WTC11 (cell line): ENCODE results near the gene NT5DC1. TPM values are rescaled to one million over a fixed set of nuclear protein-coding genes. Genes with fewer than 3 reads are reported as not detected.

Experiments
- ATAC-seq: fragments of 200-7000 bp; cut with Tn5 transposase; 2 replicates; pipeline ENCODE4 v1.10.0; 2021; ENCODE audit warnings: mild to moderate bottlenecking, moderate library complexity
- CTCF ChIA-PET: fragments of 300-600 bp; sonication (Branson Sonifier 250); formaldehyde crosslinking; loops from one replicate; lab custom pipeline; 2021; ENCODE audit warnings: antibody characterized with exemption; lab: Charles Lee
- POLR2A ChIA-PET: fragments of 350-600 bp; sonication (Branson Sonifier 250); formaldehyde crosslinking; loops from one replicate; lab custom pipeline; 2021; ENCODE audit warnings: antibody characterized with exemption; lab: Charles Lee
- DNase-seq: peaks from one replicate; pipeline ENCODE4 v3.0.0; 2021; ENCODE audit warnings: low spot score
- H3K27ac Mint-ChIP-seq: 2 replicates; pipeline ENCODE4 v1.8.0; 2021; ENCODE audit warnings: mixed read lengths
- H3K27me3 Mint-ChIP-seq: 2 replicates; pipeline ENCODE4 v1.8.0; 2021; ENCODE audit warnings: low read depth, mild to moderate bottlenecking, moderate library complexity, mixed read lengths
- H3K36me3 Mint-ChIP-seq: 2 replicates; pipeline ENCODE4 v1.8.0; 2021; ENCODE audit warnings: mixed read lengths
- H3K4me1 Mint-ChIP-seq: 2 replicates; pipeline ENCODE4 v1.8.0; 2022; ENCODE audit warnings: mixed read lengths
- H3K4me3 Mint-ChIP-seq: 2 replicates; pipeline ENCODE4 v1.8.0; 2021; ENCODE audit warnings: mild to moderate bottlenecking, moderate library complexity, mixed read lengths
- H3K9me3 Mint-ChIP-seq: 2 replicates; pipeline ENCODE4 v1.8.0; 2021; ENCODE audit warnings: mixed read lengths
- ATF1 ChIP-seq: sonication (generic); formaldehyde crosslinking; IDR thresholded peaks from 2 replicates; pipeline ENCODE4 v1.8.1; 2023; ENCODE audit warnings: mild to moderate bottlenecking, moderate library complexity, missing genetic modification reagents
- ESRRA ChIP-seq: sonication (generic); formaldehyde crosslinking; IDR thresholded peaks from 2 replicates; pipeline ENCODE4 v1.8.1; 2022; ENCODE audit warnings: mild to moderate bottlenecking, missing genetic modification reagents, borderline replicate concordance
- FOXK1 ChIP-seq: sonication (generic); formaldehyde crosslinking; IDR thresholded peaks from 2 replicates; pipeline ENCODE4 v1.8.0; 2022; ENCODE audit warnings: mild to moderate bottlenecking, moderate library complexity, missing genetic modification reagents
- GRHL2 ChIP-seq: fragments of 250-450 bp; sonication (Bioruptor Pico); IDR thresholded peaks from 2 replicates; pipeline ENCODE4 v1.8.0; 2022; ENCODE audit warnings: mild to moderate bottlenecking, moderate library complexity; ENCODE audit not compliant: insufficient replicate concordance, severe bottlenecking
- KAT7 ChIP-seq: sonication (generic); formaldehyde crosslinking; IDR thresholded peaks from 2 replicates; pipeline ENCODE4 v1.8.1; 2023; ENCODE audit warnings: missing genetic modification reagents, mild to moderate bottlenecking, borderline replicate concordance
- ZBTB21 ChIP-seq: sonication (generic); formaldehyde crosslinking; IDR thresholded peaks from 2 replicates; pipeline ENCODE4 v1.8.1; 2023; ENCODE audit warnings: mild to moderate bottlenecking, missing genetic modification reagents, borderline replicate concordance
- ZNF121 ChIP-seq: sonication (generic); formaldehyde crosslinking; IDR thresholded peaks from 2 replicates; pipeline ENCODE4 v1.8.0; 2023; ENCODE audit warnings: missing genetic modification reagents
- total RNA-seq: library from RNA; stranded (reverse); gene quantifications from 3 replicates; pipeline ENCODE4 v1.2.3, GENCODE V29; 2021
- TF ChIP-seq, protein P1 (sequence below): sonication (generic); formaldehyde crosslinking; IDR thresholded peaks from 2 replicates; pipeline ENCODE4 v1.8.0; 2022; ENCODE audit warnings: mild to moderate bottlenecking, missing genetic modification reagents
- TF ChIP-seq, protein P2 (sequence below): fragments of 200-600 bp; IDR thresholded peaks from 2 replicates; pipeline ENCODE4 v1.8.0; 2022; ENCODE audit warnings: antibody characterized with exemption
- TF ChIP-seq, protein P3 (sequence below): fragments of 250-450 bp; sonication (Bioruptor Pico); IDR thresholded peaks from 2 replicates; pipeline ENCODE4 v1.9.0; 2021; ENCODE audit warnings: mild to moderate bottlenecking
- TF ChIP-seq, protein P4 (sequence below): sonication (generic); formaldehyde crosslinking; IDR thresholded peaks from 2 replicates; pipeline ENCODE4 v1.8.1; 2022; ENCODE audit warnings: low read depth, mild to moderate bottlenecking, moderate library complexity, missing genetic modification reagents, borderline replicate concordance
- TF ChIP-seq, protein P5 (sequence below): sonication (generic); formaldehyde crosslinking; conservative IDR thresholded peaks from 2 replicates; pipeline ENCODE4 v1.8.1; 2022; ENCODE audit warnings: mild to moderate bottlenecking, missing genetic modification reagents
- TF ChIP-seq, protein P6 (sequence below): sonication (generic); formaldehyde crosslinking; IDR thresholded peaks from 2 replicates; pipeline ENCODE4 v1.8.1; 2023; ENCODE audit warnings: mild to moderate bottlenecking, missing genetic modification reagents, moderate library complexity
- TF ChIP-seq, protein P7 (sequence below): sonication (generic); formaldehyde crosslinking; IDR thresholded peaks from 2 replicates; pipeline ENCODE4 v1.8.0; 2022; ENCODE audit warnings: mild to moderate bottlenecking, missing genetic modification reagents
- TF ChIP-seq, protein P8 (sequence below): sonication (generic); formaldehyde crosslinking; IDR thresholded peaks from 2 replicates; pipeline ENCODE4 v1.8.0; 2023; ENCODE audit warnings: mild to moderate bottlenecking, missing genetic modification reagents
- TF ChIP-seq, protein P9 (sequence below): sonication (generic); formaldehyde crosslinking; IDR thresholded peaks from 2 replicates; pipeline ENCODE4 v1.8.1; 2022; ENCODE audit warnings: mild to moderate bottlenecking, missing genetic modification reagents, moderate library complexity, borderline replicate concordance
- TF ChIP-seq, protein P10 (sequence below): sonication (generic); formaldehyde crosslinking; IDR thresholded peaks from 2 replicates; pipeline ENCODE4 v1.8.1; 2023; ENCODE audit warnings: mild to moderate bottlenecking, missing genetic modification reagents
- TF ChIP-seq, protein P11 (sequence below): sonication (generic); formaldehyde crosslinking; IDR thresholded peaks from 2 replicates; pipeline ENCODE4 v1.8.1; 2023; ENCODE audit warnings: mild to moderate bottlenecking, missing genetic modification reagents

Gene NT5DC1
- total RNA-seq, 1 experiment from 2014 or later, result 67.9 TPM

DNA sequence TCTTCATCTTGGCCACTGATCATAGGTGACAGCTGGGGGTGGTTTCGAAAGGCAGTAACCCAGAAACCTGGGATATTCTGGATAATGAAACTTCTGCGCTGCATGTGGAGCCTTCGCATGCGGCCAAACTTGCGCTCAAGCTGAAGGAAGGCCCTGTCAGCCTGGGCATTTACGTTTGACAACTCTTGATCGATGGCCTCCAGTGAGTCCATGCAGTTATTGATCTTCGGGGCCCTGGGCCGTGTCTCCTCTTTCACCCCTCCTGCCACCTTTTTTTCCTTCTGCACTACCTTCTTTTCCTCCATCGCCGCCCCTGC lies 152.5 kb downstream of the NT5DC1 start (continued):
- TF ChIP-seq, protein P1, sequence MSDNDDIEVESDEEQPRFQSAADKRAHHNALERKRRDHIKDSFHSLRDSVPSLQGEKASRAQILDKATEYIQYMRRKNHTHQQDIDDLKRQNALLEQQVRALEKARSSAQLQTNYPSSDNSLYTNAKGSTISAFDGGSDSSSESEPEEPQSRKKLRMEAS (CRISPR knock-in tag), result no peak
- no peak for TF ChIP-seq ZNF121 (CRISPR knock-in tag)

DNA sequence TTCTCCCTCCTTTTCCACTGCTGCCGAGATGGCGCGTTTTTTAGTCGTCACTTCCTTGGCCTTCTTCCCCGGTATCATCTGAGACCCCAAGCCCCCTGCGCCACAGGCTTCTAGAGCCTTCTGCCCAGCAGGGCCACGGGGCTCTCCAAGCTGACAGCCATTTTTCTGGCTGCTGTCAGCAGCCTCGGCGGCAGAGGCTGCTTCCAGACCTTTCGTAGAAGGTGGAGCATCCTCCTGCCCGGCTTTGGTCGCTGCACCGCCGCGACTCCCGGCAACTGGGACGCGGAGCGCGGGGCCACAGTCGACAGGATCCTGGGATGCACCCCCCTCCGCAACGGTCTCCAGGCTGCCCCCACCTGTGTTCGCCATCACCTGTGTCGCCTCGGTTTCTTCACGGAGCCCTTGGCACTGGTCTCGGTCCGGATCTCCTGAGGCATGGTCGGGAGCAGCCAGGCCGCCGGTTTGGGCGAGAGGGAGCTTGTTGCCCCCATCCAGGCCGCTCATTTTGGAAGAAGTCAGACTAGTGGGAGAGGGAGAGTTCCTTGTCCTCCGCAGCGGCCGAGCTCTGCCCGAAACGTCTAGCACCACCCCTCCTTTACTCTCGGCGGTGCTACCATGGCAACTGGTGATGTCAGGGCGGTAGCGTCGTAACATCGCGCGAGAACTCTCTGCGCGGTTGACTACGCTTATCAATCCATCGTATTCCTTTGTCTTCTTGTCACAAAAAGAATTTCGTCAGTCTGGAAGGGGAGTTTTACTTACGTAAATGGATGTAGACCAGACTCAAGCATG lies 153.0 kb downstream of the NT5DC1 start, which contains the start of gene TSPYL4:
TSS of gene TSPYL4 (minus strand) at position 571 of the 792 bp plus-strand sequence. CDS start at position 504, 67 bp downstream.
- H3K36me3 Mint-ChIP-seq, result peaks cover 3% of the 10 kb centered on the region; the same call in 1 of the 2 replicates
- ATAC-seq, result peak; percentile 95
- no peaks in the 10 kb centered on the region for H3K9me3 Mint-ChIP-seq
- no peak within 1 kb of the TSS for H3K4me3 Mint-ChIP-seq
- ChIA-PET CTCF (interaction anchor here (0.6 to 1.6 kb wide), 4 partner anchors 15 to 307 kb away, joined by 3 to 6 read pairs (median 4); no protein-coding TSS in a partner anchor), POLR2A (interaction anchor here (0.7 to 1.5 kb wide), 7 partner anchors 15 to 318 kb away, joined by 3 to 9 read pairs (median 3); partner anchors contain the start of genes RWDD1 and TSPYL1)
- peaks cover 27% of the 10 kb centered on the region; the same call in 1 of the 2 replicates for H3K4me1 Mint-ChIP-seq
- no peak within 1 kb of the TSS for H3K27ac Mint-ChIP-seq
- DNase-seq, result peak; percentile 91
- H3K27me3 Mint-ChIP-seq, result no peaks in the 10 kb centered on the region
- TF ChIP-seq ESRRA (CRISPR knock-in tag) (no peak), KAT7 (CRISPR knock-in tag) (0 out of 2 replicates have a peak, but pooled peaks have one; percentile 56), ATF1 (CRISPR knock-in tag) (no peak), FOXK1 (peak; percentile 41; the same call in 1 of the 2 replicates), ZNF121 (CRISPR knock-in tag) (no peak), GRHL2 (no peak), ZBTB21 (CRISPR knock-in tag) (no peak)
- TF ChIP-seq, protein P2, sequence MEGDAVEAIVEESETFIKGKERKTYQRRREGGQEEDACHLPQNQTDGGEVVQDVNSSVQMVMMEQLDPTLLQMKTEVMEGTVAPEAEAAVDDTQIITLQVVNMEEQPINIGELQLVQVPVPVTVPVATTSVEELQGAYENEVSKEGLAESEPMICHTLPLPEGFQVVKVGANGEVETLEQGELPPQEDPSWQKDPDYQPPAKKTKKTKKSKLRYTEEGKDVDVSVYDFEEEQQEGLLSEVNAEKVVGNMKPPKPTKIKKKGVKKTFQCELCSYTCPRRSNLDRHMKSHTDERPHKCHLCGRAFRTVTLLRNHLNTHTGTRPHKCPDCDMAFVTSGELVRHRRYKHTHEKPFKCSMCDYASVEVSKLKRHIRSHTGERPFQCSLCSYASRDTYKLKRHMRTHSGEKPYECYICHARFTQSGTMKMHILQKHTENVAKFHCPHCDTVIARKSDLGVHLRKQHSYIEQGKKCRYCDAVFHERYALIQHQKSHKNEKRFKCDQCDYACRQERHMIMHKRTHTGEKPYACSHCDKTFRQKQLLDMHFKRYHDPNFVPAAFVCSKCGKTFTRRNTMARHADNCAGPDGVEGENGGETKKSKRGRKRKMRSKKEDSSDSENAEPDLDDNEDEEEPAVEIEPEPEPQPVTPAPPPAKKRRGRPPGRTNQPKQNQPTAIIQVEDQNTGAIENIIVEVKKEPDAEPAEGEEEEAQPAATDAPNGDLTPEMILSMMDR, result no peak
- TF ChIP-seq, protein P3, sequence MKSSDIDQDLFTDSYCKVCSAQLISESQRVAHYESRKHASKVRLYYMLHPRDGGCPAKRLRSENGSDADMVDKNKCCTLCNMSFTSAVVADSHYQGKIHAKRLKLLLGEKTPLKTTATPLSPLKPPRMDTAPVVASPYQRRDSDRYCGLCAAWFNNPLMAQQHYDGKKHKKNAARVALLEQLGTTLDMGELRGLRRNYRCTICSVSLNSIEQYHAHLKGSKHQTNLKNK, result no peak
- TF ChIP-seq, protein P4, sequence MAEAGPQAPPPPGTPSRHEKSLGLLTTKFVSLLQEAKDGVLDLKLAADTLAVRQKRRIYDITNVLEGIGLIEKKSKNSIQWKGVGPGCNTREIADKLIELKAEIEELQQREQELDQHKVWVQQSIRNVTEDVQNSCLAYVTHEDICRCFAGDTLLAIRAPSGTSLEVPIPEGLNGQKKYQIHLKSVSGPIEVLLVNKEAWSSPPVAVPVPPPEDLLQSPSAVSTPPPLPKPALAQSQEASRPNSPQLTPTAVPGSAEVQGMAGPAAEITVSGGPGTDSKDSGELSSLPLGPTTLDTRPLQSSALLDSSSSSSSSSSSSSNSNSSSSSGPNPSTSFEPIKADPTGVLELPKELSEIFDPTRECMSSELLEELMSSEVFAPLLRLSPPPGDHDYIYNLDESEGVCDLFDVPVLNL (CRISPR knock-in tag), result no peak
- TF ChIP-seq, protein P5, sequence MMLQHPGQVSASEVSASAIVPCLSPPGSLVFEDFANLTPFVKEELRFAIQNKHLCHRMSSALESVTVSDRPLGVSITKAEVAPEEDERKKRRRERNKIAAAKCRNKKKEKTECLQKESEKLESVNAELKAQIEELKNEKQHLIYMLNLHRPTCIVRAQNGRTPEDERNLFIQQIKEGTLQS (CRISPR knock-in tag), result no peak
- TF ChIP-seq, protein P6, sequence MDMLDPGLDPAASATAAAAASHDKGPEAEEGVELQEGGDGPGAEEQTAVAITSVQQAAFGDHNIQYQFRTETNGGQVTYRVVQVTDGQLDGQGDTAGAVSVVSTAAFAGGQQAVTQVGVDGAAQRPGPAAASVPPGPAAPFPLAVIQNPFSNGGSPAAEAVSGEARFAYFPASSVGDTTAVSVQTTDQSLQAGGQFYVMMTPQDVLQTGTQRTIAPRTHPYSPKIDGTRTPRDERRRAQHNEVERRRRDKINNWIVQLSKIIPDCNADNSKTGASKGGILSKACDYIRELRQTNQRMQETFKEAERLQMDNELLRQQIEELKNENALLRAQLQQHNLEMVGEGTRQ (CRISPR knock-in tag), result no peak
- TF ChIP-seq, protein P7, sequence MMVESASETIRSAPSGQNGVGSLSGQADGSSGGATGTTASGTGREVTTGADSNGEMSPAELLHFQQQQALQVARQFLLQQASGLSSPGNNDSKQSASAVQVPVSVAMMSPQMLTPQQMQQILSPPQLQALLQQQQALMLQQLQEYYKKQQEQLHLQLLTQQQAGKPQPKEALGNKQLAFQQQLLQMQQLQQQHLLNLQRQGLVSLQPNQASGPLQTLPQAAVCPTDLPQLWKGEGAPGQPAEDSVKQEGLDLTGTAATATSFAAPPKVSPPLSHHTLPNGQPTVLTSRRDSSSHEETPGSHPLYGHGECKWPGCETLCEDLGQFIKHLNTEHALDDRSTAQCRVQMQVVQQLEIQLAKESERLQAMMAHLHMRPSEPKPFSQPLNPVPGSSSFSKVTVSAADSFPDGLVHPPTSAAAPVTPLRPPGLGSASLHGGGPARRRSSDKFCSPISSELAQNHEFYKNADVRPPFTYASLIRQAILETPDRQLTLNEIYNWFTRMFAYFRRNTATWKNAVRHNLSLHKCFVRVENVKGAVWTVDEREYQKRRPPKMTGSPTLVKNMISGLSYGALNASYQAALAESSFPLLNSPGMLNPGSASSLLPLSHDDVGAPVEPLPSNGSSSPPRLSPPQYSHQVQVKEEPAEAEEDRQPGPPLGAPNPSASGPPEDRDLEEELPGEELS (CRISPR knock-in tag), result peak; percentile 88; the same call in 1 of the 2 replicates
- TF ChIP-seq, protein P8, sequence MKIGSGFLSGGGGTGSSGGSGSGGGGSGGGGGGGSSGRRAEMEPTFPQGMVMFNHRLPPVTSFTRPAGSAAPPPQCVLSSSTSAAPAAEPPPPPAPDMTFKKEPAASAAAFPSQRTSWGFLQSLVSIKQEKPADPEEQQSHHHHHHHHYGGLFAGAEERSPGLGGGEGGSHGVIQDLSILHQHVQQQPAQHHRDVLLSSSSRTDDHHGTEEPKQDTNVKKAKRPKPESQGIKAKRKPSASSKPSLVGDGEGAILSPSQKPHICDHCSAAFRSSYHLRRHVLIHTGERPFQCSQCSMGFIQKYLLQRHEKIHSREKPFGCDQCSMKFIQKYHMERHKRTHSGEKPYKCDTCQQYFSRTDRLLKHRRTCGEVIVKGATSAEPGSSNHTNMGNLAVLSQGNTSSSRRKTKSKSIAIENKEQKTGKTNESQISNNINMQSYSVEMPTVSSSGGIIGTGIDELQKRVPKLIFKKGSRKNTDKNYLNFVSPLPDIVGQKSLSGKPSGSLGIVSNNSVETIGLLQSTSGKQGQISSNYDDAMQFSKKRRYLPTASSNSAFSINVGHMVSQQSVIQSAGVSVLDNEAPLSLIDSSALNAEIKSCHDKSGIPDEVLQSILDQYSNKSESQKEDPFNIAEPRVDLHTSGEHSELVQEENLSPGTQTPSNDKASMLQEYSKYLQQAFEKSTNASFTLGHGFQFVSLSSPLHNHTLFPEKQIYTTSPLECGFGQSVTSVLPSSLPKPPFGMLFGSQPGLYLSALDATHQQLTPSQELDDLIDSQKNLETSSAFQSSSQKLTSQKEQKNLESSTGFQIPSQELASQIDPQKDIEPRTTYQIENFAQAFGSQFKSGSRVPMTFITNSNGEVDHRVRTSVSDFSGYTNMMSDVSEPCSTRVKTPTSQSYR (CRISPR knock-in tag), result no peak
- TF ChIP-seq, protein P9, sequence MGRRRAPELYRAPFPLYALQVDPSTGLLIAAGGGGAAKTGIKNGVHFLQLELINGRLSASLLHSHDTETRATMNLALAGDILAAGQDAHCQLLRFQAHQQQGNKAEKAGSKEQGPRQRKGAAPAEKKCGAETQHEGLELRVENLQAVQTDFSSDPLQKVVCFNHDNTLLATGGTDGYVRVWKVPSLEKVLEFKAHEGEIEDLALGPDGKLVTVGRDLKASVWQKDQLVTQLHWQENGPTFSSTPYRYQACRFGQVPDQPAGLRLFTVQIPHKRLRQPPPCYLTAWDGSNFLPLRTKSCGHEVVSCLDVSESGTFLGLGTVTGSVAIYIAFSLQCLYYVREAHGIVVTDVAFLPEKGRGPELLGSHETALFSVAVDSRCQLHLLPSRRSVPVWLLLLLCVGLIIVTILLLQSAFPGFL (CRISPR knock-in tag), result no peak
- TF ChIP-seq, protein P10, sequence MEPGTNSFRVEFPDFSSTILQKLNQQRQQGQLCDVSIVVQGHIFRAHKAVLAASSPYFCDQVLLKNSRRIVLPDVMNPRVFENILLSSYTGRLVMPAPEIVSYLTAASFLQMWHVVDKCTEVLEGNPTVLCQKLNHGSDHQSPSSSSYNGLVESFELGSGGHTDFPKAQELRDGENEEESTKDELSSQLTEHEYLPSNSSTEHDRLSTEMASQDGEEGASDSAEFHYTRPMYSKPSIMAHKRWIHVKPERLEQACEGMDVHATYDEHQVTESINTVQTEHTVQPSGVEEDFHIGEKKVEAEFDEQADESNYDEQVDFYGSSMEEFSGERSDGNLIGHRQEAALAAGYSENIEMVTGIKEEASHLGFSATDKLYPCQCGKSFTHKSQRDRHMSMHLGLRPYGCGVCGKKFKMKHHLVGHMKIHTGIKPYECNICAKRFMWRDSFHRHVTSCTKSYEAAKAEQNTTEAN (CRISPR knock-in tag), result 0 out of 2 replicates have a peak, but pooled peaks have one; percentile 18
- TF ChIP-seq, protein P11, sequence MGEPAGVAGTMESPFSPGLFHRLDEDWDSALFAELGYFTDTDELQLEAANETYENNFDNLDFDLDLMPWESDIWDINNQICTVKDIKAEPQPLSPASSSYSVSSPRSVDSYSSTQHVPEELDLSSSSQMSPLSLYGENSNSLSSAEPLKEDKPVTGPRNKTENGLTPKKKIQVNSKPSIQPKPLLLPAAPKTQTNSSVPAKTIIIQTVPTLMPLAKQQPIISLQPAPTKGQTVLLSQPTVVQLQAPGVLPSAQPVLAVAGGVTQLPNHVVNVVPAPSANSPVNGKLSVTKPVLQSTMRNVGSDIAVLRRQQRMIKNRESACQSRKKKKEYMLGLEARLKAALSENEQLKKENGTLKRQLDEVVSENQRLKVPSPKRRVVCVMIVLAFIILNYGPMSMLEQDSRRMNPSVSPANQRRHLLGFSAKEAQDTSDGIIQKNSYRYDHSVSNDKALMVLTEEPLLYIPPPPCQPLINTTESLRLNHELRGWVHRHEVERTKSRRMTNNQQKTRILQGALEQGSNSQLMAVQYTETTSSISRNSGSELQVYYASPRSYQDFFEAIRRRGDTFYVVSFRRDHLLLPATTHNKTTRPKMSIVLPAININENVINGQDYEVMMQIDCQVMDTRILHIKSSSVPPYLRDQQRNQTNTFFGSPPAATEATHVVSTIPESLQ (CRISPR knock-in tag), result no peak
